Measurements from ENCODE around the gene RTTN.

RTTN gene

DNA sequence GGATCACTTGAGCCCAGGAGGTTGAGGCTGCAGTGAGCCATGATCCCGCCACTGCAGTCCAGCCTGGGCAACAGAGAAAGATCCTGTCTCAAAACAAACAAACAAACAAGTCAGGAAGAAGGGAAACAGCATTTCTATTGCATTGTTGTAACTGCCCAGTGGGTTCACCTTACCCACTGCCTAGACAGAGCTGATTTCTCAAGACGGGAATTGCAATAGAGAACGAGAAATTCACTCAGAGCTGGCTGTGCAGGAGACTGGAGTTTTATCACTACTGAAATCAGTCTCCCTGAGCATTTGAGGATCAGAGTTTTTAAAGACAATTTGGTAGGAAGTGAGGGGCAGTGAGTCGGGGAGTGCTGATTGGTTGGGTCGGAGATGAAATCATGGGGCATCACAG lies 24.2 kb upstream of the RTTN start:
- Histone ChIP-seq H3K79me2 (ENCODE audit: low read length) (no peaks in the 10 kb centered on the region), H2AFZ (ENCODE audit: low read length) (no peak overlapping the region), H3K4me1 (ENCODE audit: low read length) (no peaks in the 10 kb centered on the region), H3K27me3 (replicated peaks; ENCODE audit: insufficient read depth, low read length) (no peaks in the 10 kb centered on the region), H3K36me3 (replicated peaks; ENCODE audit: insufficient read depth, low read length) (no peaks in the 10 kb centered on the region), H3K4me2 (ENCODE audit: low read depth, low read length) (no peak overlapping the region), H3K9me3 (replicated peaks; ENCODE audit: insufficient read depth, low read length) (no peaks in the 10 kb centered on the region), H3K27ac (ENCODE audit: low read length) (no peak overlapping the region), H4K20me1 (ENCODE audit: insufficient read depth, low read length) (no peaks in the 10 kb centered on the region), H3K4me3 (ENCODE audit: low read length) (no peak overlapping the region), H3F3A (ENCODE audit: insufficient read depth, low read length) (no peaks in the 10 kb centered on the region), H3K9ac (ENCODE audit: low read length) (no peak overlapping the region), H3K9me2 (replicated peaks; ENCODE audit: insufficient read depth, low read length) (no peaks in the 10 kb centered on the region)
- no peak for DNase-seq
- TF ChIP-seq EZH2 (optimal IDR thresholded peaks at IDR 0.05; ENCODE audit: low read depth, low read length) (no peak), EZH2phosphoT487 (IDR thresholded peaks at IDR 0.05; ENCODE audit: low read length) (no peak)
- TF ChIP-seq, protein P1, sequence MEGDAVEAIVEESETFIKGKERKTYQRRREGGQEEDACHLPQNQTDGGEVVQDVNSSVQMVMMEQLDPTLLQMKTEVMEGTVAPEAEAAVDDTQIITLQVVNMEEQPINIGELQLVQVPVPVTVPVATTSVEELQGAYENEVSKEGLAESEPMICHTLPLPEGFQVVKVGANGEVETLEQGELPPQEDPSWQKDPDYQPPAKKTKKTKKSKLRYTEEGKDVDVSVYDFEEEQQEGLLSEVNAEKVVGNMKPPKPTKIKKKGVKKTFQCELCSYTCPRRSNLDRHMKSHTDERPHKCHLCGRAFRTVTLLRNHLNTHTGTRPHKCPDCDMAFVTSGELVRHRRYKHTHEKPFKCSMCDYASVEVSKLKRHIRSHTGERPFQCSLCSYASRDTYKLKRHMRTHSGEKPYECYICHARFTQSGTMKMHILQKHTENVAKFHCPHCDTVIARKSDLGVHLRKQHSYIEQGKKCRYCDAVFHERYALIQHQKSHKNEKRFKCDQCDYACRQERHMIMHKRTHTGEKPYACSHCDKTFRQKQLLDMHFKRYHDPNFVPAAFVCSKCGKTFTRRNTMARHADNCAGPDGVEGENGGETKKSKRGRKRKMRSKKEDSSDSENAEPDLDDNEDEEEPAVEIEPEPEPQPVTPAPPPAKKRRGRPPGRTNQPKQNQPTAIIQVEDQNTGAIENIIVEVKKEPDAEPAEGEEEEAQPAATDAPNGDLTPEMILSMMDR (IDR thresholded peaks at IDR 0.05; ENCODE audit: low read length) = no peak

DNA sequence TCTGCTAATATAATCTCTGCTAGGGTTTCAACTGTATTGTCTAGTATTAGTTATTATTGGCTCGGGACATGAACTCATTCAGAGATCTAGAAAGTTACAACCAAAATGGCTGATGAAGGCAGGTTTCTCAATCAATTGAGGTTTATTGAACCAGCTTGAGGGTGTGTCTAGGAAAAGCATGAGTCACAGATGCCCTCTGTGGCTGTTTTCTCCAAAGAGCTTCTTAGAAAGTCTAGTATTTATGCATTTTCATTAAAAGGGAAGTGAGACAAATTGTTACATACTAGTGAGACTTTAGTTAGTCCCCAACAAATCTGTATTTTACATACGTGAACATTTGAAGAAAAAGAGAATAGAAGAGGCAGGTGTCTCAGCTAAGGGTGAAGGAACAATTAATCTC lies 23.0 kb upstream of the RTTN start:
- Histone ChIP-seq H3K4me2 (ENCODE audit: low read depth, low read length) (no peak overlapping the region), H3K4me1 (ENCODE audit: low read length) (no peaks in the 10 kb centered on the region), H3K27me3 (replicated peaks; ENCODE audit: insufficient read depth, low read length) (no peaks in the 10 kb centered on the region), H3K27ac (ENCODE audit: low read length) (no peak overlapping the region), H3K9ac (ENCODE audit: low read length) (no peak overlapping the region), H3K36me3 (replicated peaks; ENCODE audit: insufficient read depth, low read length) (no peaks in the 10 kb centered on the region), H3K9me2 (replicated peaks; ENCODE audit: insufficient read depth, low read length) (no peaks in the 10 kb centered on the region), H3F3A (ENCODE audit: insufficient read depth, low read length) (no peaks in the 10 kb centered on the region), H3K9me3 (replicated peaks; ENCODE audit: insufficient read depth, low read length) (no peaks in the 10 kb centered on the region), H4K20me1 (ENCODE audit: insufficient read depth, low read length) (no peaks in the 10 kb centered on the region), H2AFZ (ENCODE audit: low read length) (no peak overlapping the region), H3K79me2 (ENCODE audit: low read length) (no peaks in the 10 kb centered on the region), H3K4me3 (ENCODE audit: low read length) (no peak overlapping the region)
- TF ChIP-seq EZH2phosphoT487 (IDR thresholded peaks at IDR 0.05; ENCODE audit: low read length) (no peak), EZH2 (optimal IDR thresholded peaks at IDR 0.05; ENCODE audit: low read depth, low read length) (no peak)
- TF ChIP-seq, protein P1 (IDR thresholded peaks at IDR 0.05; ENCODE audit: low read length) = no peak
- DNase-seq = no peak

DNA sequence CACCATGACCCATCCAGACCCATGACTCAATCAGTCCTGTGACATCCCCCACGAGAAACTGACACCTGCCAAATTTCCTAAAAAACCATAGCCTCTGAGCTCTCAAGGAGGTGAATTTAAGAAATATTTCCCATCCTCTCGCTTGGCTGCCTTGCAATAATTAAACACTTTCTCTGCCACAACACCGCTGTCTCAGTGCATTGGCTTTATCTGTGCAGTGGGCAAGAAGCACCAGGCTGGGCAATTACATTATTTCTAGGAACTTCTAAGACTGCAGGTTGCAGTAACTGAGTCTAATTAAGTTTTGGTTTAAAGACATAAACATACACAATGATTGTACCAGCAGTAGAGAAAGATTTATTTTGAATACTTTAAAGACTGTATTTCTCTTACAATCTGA lies 22.0 kb upstream of the RTTN start:
- TF ChIP-seq EZH2phosphoT487 (IDR thresholded peaks at IDR 0.05; ENCODE audit: low read length) = no peak
- TF ChIP-seq, protein P1 (IDR thresholded peaks at IDR 0.05; ENCODE audit: low read length) = no peak
- TF ChIP-seq EZH2 (optimal IDR thresholded peaks at IDR 0.05; ENCODE audit: low read depth, low read length) = no peak
- Histone ChIP-seq H3K27me3 (replicated peaks; ENCODE audit: insufficient read depth, low read length) (no peaks in the 10 kb centered on the region), H2AFZ (ENCODE audit: low read length) (no peak overlapping the region), H3K9me3 (replicated peaks; ENCODE audit: insufficient read depth, low read length) (no peaks in the 10 kb centered on the region), H3K9me2 (replicated peaks; ENCODE audit: insufficient read depth, low read length) (no peaks in the 10 kb centered on the region), H3K4me1 (ENCODE audit: low read length) (no peaks in the 10 kb centered on the region), H3K4me2 (ENCODE audit: low read depth, low read length) (no peak overlapping the region), H3K4me3 (ENCODE audit: low read length) (no peak overlapping the region), H3K36me3 (replicated peaks; ENCODE audit: insufficient read depth, low read length) (no peaks in the 10 kb centered on the region), H4K20me1 (ENCODE audit: insufficient read depth, low read length) (no peaks in the 10 kb centered on the region), H3K27ac (ENCODE audit: low read length) (no peak overlapping the region), H3K79me2 (ENCODE audit: low read length) (no peaks in the 10 kb centered on the region), H3F3A (ENCODE audit: insufficient read depth, low read length) (no peaks in the 10 kb centered on the region), H3K9ac (ENCODE audit: low read length) (no peak overlapping the region)
- DNase-seq = no peak
